Activated CD4-positive, CD25-positive, alpha-beta regulatory T cell treated with anti-CD3 and anti-CD28 coated beads, Interleukin-2, amount 50 U/mL, for 16 hours (primary cell): ENCODE measurements around the gene FGD2.
"Not testable (repeated sequence)": the region's sequence is repeated elsewhere in the genome, so short reads cannot be mapped to it uniquely, and the experiment has no call there.

ENCODE experiments used
- DNase-seq: peaks from one replicate; pipeline ENCODE4 v3.0.0-alpha.2; 2020; ENCODE audit warnings: low read depth, low spot score

FGD2 gene

GRCh38 chr6:37058984-37059343 is 53.5 kb downstream of the FGD2 start:
- DNase-seq = not testable (repeated sequence)

- no peak for DNase-seq
Observed at GRCh38 chr6:37059344-37060194, 54.1 kb downstream of the FGD2 start.

- DNase-seq = no peak
Observed at GRCh38 chr6:37060195-37060559, 54.7 kb downstream of the FGD2 start.

DNA sequence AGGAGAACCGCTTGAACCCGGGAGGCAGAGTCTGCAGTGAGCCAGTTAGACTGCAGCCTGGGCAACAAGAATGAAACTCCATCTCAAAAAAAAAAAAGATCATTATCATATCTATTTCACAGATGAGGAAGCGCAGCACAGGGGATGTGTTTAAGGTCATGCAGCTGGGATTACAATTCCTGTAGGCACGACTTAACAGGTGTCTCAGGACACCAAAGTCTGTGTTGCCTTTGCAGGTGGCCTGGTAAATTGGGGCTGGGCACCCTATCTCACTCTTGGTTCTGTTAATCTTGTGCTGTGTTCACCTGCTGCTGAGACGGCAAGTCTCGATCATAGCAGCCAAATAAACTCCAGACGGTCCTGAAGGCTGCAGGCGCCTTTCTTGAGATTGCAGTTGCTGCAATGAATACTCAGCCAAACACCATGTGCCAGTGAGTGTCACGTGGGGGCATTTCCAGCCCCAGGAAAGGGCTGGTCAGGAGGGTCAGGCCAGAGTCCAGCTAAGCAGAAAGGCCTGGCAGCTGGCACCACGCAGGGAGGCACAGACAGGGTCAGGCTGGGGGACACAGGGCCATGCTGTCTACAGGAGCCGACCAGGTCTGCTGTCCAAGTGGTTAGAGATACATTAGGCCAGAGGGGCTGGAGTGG is 55.8 kb downstream of the FGD2 start:
- DNase-seq = no peak

DNA sequence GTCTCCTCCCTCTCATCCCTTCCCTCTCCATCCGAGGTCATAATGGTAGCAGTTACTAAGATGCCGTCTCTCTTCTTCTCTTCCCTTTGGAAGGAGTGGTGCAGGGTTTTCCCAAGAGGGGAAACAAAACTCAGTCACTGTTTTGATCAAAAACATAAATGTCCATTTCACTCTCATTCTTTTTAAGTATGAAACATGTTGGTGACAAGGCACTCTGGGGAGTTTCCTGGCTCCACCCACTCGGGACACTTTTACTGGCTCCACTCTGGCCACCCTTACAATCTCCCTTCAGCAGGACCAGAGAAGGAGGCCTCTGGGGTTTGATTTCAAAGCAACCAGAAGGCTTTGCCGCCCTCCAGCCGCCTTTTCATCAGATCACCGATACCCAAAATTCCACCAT is 57.0 kb downstream of the FGD2 start:
- no peak for DNase-seq

DNA sequence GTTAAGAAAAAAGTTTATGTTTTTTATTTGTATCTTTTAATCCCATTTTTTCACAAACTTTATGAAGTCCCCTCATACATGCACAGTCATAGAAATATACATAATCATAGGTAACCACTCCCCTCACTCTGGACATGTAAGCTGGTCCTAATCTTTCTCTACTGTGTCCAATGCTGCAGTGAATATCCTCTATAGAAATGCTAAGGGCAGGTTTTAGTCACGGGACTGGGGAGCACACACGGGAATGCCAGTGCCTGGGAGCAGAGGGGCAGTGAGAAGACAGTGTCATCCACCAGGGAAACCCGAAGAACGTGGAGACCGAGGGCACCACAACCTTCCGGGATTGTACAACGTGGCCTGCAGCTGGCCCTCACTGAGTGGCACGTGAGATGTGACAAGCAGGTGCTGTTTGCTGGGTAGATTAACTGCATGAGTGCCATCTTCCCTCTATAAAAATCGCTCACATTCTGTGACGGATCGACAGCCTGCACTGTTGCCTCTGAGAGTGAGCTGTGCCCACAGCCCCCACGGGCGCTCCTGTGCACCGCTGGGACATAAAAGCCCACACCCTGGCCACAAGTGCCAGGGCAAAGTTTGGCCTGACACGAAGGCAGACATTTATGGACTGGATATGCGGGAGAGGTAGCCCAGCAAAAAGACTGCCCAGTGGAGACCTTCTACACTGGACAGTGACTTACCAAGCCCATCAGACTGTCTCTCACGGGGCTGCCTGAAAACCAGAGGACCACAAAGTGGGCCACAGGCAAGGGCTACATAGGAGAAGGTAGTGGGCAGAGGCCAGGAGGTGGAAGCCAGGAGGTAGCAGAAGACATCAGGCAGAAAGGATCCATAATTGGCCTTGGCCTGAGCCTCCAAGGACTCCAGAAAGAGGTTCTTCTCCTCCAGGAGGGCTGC is 63.2 kb downstream of the FGD2 start:
- no peak for DNase-seq

DNA sequence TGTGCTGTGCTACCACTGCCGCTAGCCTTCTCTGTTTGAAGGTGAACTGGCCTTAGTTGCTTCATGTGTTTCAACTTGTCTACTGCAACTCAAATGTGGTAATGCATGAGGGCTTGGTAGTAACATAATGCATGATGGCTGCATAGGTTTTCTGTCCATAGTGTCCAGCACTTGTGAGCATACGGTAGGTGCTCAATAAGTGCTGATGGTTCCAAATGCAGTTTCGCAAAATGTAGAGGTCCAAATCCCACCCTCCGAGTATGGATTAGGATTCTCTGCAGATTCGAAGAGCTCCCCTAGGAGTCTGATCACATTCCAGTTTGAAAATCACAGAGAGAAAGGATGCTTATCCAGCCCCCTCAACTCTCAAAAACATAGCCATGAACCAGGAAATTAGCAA is 64.2 kb downstream of the FGD2 start:
- no peak for DNase-seq

DNA sequence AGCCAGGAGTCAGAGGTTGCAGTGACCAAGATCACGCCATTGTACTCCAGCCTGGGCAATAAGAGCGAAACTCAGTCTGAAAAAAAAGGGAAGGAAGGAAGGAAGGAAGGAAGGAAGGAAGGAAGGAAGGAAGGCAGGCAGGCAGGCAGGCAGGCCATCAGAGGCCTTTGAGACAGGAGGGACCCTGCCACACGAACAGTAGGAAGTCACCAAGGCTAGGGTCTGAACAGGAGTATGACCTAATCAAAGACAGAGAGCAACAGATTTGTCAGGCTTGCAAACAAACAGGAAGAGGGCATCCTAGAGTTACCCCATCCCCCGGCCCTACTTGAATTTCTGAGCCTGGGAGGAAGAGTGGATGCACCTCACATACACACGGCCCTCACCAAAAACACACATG is 67.1 kb downstream of the FGD2 start:
- no peak for DNase-seq

- no peak for DNase-seq
Observed at GRCh38 chr6:37074053-37074827, 68.8 kb downstream of the FGD2 start.

DNA sequence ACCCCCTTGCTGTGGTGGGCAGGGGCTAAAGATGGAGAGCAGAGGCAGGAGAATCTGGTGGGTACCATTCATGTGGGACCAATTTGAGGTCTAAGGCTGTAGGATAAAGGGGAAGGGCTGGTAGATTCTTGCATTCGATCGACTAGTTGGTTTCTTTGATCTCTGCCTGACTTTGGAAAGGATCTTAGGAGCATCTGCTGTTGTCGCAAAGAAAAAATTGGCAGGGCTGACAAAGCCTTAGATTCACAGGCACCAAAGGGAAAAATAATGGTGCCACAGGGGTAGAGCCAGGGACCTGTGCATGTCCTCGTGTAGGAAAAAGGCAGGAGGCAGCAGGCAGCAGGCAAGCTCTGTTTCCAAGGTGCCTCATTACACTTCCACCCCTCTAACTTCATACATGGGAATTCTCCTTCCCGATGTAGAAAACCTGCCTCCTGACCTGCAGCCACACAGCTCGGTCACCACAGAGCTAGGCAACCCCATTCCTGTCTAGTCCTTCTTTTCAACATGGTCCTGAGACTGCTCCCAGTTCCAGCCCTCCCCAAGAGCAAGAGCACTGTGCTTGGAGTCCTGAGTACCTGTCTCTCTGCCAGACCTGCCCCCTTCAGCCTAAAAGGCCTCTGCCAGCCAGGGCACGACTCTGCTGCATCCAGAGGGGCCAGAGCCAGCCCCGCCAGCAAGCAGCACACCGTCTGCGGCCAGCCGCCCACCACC is 71.9 kb downstream of the FGD2 start:
- no peak for DNase-seq

GRCh38 chr6:37077905-37078296 is 72.4 kb downstream of the FGD2 start:
- no peak for DNase-seq
